A549 (cell line): ENCODE results near the gene MTFP1.

ENCODE experiments used
- CTCF ChIP-seq: fragments of >200 bp; sonication (Bioruptor Twin); formaldehyde crosslinking; IDR thresholded peaks from 3 replicates; pipeline ENCODE4 v1.5.1; 2016
- KDM1A ChIP-seq: fragments of 200-600 bp; sonication (generic); IDR thresholded peaks from 2 replicates; pipeline ENCODE4 v1.6.1; 2016; ENCODE audit warnings: low read depth, mild to moderate bottlenecking
- MAZ ChIP-seq: fragments of 150-350 bp; IDR thresholded peaks from 2 replicates; pipeline ENCODE4 v1.6.1; 2014; ENCODE audit warnings: antibody characterized with exemption, low read depth, low read length, borderline replicate concordance
- NR3C1 ChIP-seq: fragments of >200 bp; sonication (Bioruptor Twin); formaldehyde crosslinking; IDR thresholded peaks from 3 replicates; pipeline ENCODE4 v1.6.1; 2017
- POLR2A ChIP-seq: IDR thresholded peaks from 2 replicates; pipeline ENCODE4 v1.6.1; 2012; ENCODE audit warnings: mild to moderate bottlenecking, low read length
- POLR2AphosphoS2 ChIP-seq: conservative IDR thresholded peaks from 2 replicates; pipeline ENCODE4 v1.6.1; 2012; ENCODE audit warnings: low read length, improper control_type of control experiment, inconsistent platforms
- RARB ChIP-seq: fragments of 250-450 bp; sonication (Bioruptor Pico); IDR thresholded peaks from 2 replicates; pipeline ENCODE4 v1.8.0; 2021; ENCODE audit warnings: mild to moderate bottlenecking, moderate library complexity
- TF ChIP-seq, protein P1 (sequence below): IDR thresholded peaks from 2 replicates; pipeline ENCODE4 v1.6.1; 2012

GRCh38 chr22:30441088-30441487, 15.5 kb downstream of the MTFP1 start:
- no peak for TF ChIP-seq POLR2A
- no peak for TF ChIP-seq KDM1A
- no peak for TF ChIP-seq RARB
- TF ChIP-seq CTCF: no peak
- TF ChIP-seq, protein P1, sequence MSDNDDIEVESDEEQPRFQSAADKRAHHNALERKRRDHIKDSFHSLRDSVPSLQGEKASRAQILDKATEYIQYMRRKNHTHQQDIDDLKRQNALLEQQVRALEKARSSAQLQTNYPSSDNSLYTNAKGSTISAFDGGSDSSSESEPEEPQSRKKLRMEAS: no peak
- TF ChIP-seq NR3C1: no peak
- TF ChIP-seq MAZ: no peak
- TF ChIP-seq POLR2AphosphoS2: no peak
